CD4-positive, alpha-beta T cell (primary cell): Measurements from ENCODE around the gene DACT3. TPM values are rescaled to one million over a fixed set of nuclear protein-coding genes. Genes with fewer than 3 reads are reported as not detected.
A peak's percentile ranks its signal among the peaks of the same experiment; 100 is the strongest.

Experiments
- ATAC-seq: fragments of 200-7000 bp; cut with Tn5 transposase; one replicate; pipeline ENCODE4 v1.10.0; 2022; ENCODE audit warnings: mild to moderate bottlenecking; ENCODE audit not compliant: poor library complexity
- CTCF ChIA-PET: fragments of 350-600 bp; sonication (Branson Sonifier 250); formaldehyde crosslinking; loops from one replicate; lab custom pipeline; 2021; ENCODE audit warnings: antibody characterized with exemption, inconsistent platforms; lab: Charles Lee
- POLR2A ChIA-PET: fragments of 350-600 bp; sonication (Branson Sonifier 250); formaldehyde crosslinking; loops from one replicate; lab custom pipeline; 2021; ENCODE audit warnings: antibody characterized with exemption, inconsistent platforms; lab: Charles Lee
- DNase-seq, 14 experiments: peaks; one replicate each; pipeline ENCODE4 v3.0.0-alpha.2; 2013 to 2020; ENCODE audit warnings: mixed read lengths in 2 of 14
- H3K27ac ChIP-seq, 2 donors: one replicate each; pipeline versions ENCODE4 v1.5.1 to v1.7.0; 2013; ENCODE audit warnings: low read length in 2 of 2, low read depth in 1 of 2, mild to moderate bottlenecking in 1 of 2
- H3K27me3 ChIP-seq, 2 experiments: 1 replicate in 1 of 2; 2 replicates in 1 of 2; pipeline versions ENCODE4 v1.6.1 to v1.7.0; 2013; ENCODE audit warnings: low read length in 2 of 2, control low read depth in 1 of 2, mild to moderate bottlenecking in 1 of 2, moderate library complexity in 1 of 2; ENCODE audit not compliant: insufficient read depth in 2 of 2, control insufficient read depth in 1 of 2
- H3K36me3 ChIP-seq: one replicate; pipeline ENCODE4 v1.6.1; 2013; ENCODE audit warnings: low read length, control low read depth; ENCODE audit not compliant: insufficient read depth
- H3K4me1 ChIP-seq: one replicate; pipeline ENCODE4 v1.6.1; 2013; ENCODE audit warnings: low read length, control low read depth; ENCODE audit not compliant: insufficient read depth
- H3K4me3 ChIP-seq: one replicate; pipeline ENCODE4 v1.5.1; 2013; ENCODE audit warnings: mild to moderate bottlenecking, low read length, moderate library complexity
- H3K9me3 ChIP-seq, 2 experiments: 1 replicate in 1 of 2; 2 replicates in 1 of 2; pipeline versions ENCODE4 v1.6.1 to v1.7.0; 2013; ENCODE audit warnings: low read length in 2 of 2, mild to moderate bottlenecking in 2 of 2, control low read depth in 1 of 2, moderate library complexity in 1 of 2; ENCODE audit not compliant: control insufficient read depth in 1 of 2, insufficient read depth in 1 of 2
- H3K27ac Mint-ChIP-seq: one replicate; pipeline ENCODE4 v1.8.0; 2020; ENCODE audit warnings: mixed read lengths
- H3K27me3 Mint-ChIP-seq: one replicate; pipeline ENCODE4 v1.8.0; 2021; ENCODE audit warnings: mixed read lengths
- H3K36me3 Mint-ChIP-seq: one replicate; pipeline ENCODE4 v1.8.0; 2021; ENCODE audit warnings: low read depth, mixed read lengths
- H3K4me1 Mint-ChIP-seq: one replicate; pipeline ENCODE4 v1.8.0; 2021; ENCODE audit warnings: low read depth, mixed read lengths
- H3K4me3 Mint-ChIP-seq: one replicate; pipeline ENCODE4 v1.8.0; 2020; ENCODE audit warnings: mild to moderate bottlenecking, mixed read lengths
- H3K9me3 Mint-ChIP-seq: one replicate; pipeline ENCODE4 v1.8.0; 2020; ENCODE audit warnings: mixed read lengths
- intact Hi-C, 2 experiments: fragments of 100-400 bp; cut with DNase I in 1 of 2; cut with micrococcal nuclease in 1 of 2; formaldehyde crosslinking; loops; one replicate each; pipeline versions ENCODE4 v1.15.1 to v1.9.0; 2023 to 2025; cut with DNase I, micrococcal nuclease
- total RNA-seq, 174 experiments: library from RNA in 2 of 174; stranded (reverse) in 2 of 174; gene quantifications; one replicate each; pipeline ENCODE4 v1.2.3 and lab custom pipeline; 2021 to 2026
- TF ChIP-seq, protein P1 (sequence below): fragments of 200-600 bp; IDR thresholded peaks from one replicate; pipeline ENCODE4 v1.8.0; 2022; ENCODE audit warnings: antibody characterized with exemption, mild to moderate bottlenecking

DACT3 gene
- total RNA-seq, 2 experiments from 2014 or later = 0.11 TPM

DNA sequence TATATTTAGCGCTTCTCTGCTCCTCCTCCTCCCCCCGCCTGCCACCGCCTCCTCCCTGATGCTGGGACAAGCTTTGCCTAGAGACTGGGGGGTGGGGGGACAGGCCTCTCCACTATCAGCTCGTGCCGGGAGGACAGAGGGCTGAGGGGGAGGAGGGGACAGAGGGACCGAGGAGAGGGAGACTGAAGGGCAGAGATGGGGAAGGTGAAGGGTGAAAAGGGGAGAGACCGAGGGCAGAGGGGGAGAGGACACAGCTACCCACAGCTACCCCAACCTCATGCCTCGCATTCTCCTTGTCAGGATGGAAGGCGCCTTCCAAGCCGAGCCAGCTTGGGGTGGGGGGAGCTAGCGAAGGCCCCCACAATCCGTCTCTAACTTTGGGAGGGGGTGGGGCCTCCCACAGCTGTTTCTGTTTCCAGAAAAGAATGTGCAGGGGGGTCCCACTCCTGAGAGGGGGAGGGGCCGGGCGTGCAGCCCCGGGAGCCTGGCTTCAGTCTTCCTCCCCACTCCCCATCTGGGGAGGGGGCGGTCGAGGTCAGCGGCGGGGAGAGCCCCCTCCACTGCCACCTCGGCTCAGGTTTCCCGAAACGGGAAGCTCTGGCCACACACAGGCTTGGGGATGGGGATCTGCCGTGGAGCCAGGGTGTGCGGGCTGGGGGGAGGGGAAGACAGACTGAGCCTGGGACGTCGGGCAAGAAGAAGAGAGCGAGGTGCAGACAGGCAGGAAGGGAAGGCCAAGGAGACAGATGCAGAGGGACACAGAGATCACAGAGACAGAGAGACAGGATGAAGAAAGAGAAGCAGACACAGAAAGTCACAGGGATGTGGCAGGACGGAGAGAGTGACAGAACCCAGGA is 1.6 kb downstream of the DACT3 start:
- Histone ChIP-seq H3K4me1 (peaks cover 32% of the 10 kb centered on the region), H3K27ac (no peak overlapping the region), H3K4me3 (no peak overlapping the region), H3K9me3 (peaks cover 0 to 15% of the 10 kb centered on the region in 2 experiments), H3K36me3 (no peaks in the 10 kb centered on the region), H3K27me3 (peaks cover 24 to 26% of the 10 kb centered on the region in 2 experiments)
- ChIA-PET CTCF (interaction anchor here (0.6 to 0.7 kb wide), 2 partner anchors 42 to 45 kb away, joined by 3 to 5 read pairs; no protein-coding TSS in a partner anchor), POLR2A (interaction anchor here (0.8 kb wide), 1 partner anchor 130 kb away, joined by 4 read pairs; no protein-coding TSS in a partner anchor)
- no peak overlapping the region for H3K27ac Mint-ChIP-seq
- no peaks in the 10 kb centered on the region for H3K9me3 Mint-ChIP-seq
- H3K4me3 Mint-ChIP-seq = peak overlapping the region; percentile 52
- H3K4me1 Mint-ChIP-seq = peaks cover 20% of the 10 kb centered on the region
- no peaks in the 10 kb centered on the region for H3K36me3 Mint-ChIP-seq
- DNase-seq = peak in 3 of 14 experiments; percentile 9 to 50 (median 45)
- ATAC-seq = no peak
- intact Hi-C loops = loop anchor here in 1 of 2 experiments (1.0 to 10.0 kb wide), 2 partner anchors 42 to 265 kb away; no protein-coding TSS in a partner anchor
- TF ChIP-seq, protein P1, sequence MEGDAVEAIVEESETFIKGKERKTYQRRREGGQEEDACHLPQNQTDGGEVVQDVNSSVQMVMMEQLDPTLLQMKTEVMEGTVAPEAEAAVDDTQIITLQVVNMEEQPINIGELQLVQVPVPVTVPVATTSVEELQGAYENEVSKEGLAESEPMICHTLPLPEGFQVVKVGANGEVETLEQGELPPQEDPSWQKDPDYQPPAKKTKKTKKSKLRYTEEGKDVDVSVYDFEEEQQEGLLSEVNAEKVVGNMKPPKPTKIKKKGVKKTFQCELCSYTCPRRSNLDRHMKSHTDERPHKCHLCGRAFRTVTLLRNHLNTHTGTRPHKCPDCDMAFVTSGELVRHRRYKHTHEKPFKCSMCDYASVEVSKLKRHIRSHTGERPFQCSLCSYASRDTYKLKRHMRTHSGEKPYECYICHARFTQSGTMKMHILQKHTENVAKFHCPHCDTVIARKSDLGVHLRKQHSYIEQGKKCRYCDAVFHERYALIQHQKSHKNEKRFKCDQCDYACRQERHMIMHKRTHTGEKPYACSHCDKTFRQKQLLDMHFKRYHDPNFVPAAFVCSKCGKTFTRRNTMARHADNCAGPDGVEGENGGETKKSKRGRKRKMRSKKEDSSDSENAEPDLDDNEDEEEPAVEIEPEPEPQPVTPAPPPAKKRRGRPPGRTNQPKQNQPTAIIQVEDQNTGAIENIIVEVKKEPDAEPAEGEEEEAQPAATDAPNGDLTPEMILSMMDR = no peak
- peaks cover 35% of the 10 kb centered on the region for H3K27me3 Mint-ChIP-seq

DNA sequence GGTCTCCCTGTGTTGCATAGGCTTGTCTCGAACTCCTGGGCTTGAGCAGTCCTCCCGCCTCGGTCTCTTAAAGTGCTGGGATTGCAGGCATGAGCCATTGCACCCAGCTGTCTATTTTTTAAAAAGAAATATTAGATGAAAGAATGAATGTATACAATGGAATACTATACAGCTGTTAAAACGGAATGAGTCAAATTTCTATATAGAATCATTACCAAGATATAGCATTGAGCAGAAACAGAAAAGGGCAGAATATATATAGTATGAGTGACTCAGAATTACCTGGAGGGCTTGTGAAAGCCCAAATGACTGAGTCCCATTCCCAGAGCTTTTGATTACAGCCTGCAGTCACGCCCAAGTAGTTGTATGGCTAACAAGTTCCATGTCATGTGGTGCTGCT is 4.4 kb downstream of the DACT3 start:
- H3K27me3 ChIP-seq = peaks cover 32 to 33% of the 10 kb centered on the region in 2 experiments
- peaks cover 14% of the 10 kb centered on the region for H3K4me1 Mint-ChIP-seq
- H3K27me3 Mint-ChIP-seq = peaks cover 57% of the 10 kb centered on the region
- POLR2A ChIA-PET = no interaction called here
- no peak for ATAC-seq
- H3K9me3 ChIP-seq = peaks cover 0 to 15% of the 10 kb centered on the region in 2 experiments
- DNase-seq = no peak
- H3K36me3 Mint-ChIP-seq = no peaks in the 10 kb centered on the region
- no peak overlapping the region for H3K27ac Mint-ChIP-seq
- CTCF ChIA-PET = interaction anchor here (0.7 to 1.7 kb wide), 2 partner anchors 42 to 529 kb away, joined by 3 to 6 read pairs; no protein-coding TSS in a partner anchor
- no peak overlapping the region for H3K4me3 ChIP-seq
- intact Hi-C loops = no loop called here
- H3K4me3 Mint-ChIP-seq = no peak overlapping the region
- no peaks in the 10 kb centered on the region for H3K9me3 Mint-ChIP-seq
- TF ChIP-seq, protein P1 = no peak
- peaks cover 24% of the 10 kb centered on the region for H3K4me1 ChIP-seq
- no peaks in the 10 kb centered on the region for H3K36me3 ChIP-seq
- no peak overlapping the region for H3K27ac ChIP-seq

DNA sequence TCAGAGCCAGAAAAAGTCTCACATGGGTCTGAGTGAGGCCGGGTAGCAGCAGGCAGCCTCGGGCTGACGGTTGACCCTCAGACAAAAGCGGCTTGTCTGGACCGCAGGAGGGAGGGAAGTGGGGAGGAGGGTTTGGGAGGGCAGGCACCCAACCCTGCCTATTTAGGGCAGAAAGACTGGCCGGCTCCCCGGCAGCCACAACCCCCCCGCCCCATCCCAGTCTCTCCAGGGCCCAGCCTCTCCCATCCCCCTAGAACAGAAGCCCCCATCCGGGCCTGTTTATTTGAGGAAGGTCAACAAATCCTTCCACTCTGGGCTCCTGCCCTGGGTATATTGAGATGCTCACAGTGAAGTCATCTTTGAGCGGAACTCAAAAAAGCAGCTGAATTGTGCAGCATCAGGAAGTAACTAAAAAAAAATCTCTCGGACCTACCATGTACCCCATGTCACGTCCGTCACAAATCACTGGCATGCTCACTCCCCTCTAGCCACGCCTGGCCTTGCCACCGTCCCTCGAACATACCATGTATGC is 6.3 kb downstream of the DACT3 start:
- Mint-ChIP-seq H3K27me3 (peaks cover 61% of the 10 kb centered on the region), H3K4me3 (no peak overlapping the region), H3K27ac (no peak overlapping the region), H3K9me3 (no peaks in the 10 kb centered on the region), H3K36me3 (no peaks in the 10 kb centered on the region), H3K4me1 (peaks cover 8% of the 10 kb centered on the region)
- TF ChIP-seq, protein P1 = no peak
- peaks cover 0 to 7% of the 10 kb centered on the region in 2 experiments for H3K9me3 ChIP-seq
- no peaks in the 10 kb centered on the region for H3K36me3 ChIP-seq
- ChIA-PET POLR2A (no interaction called here), CTCF (no interaction called here)
- intact Hi-C loops = no loop called here
- H3K27ac ChIP-seq = no peak overlapping the region
- peaks cover 9% of the 10 kb centered on the region for H3K4me1 ChIP-seq
- no peak overlapping the region for H3K4me3 ChIP-seq
- peaks cover 28 to 32% of the 10 kb centered on the region in 2 experiments for H3K27me3 ChIP-seq
- ATAC-seq (no peak), DNase-seq (no peak)
